Measurements from ENCODE around the gene ERG.

The ERG gene

GRCh38 chr21:38454702-38455101, 43.6 kb downstream of the ERG start:
- H3K4me3 ChIP-seq (replicated peaks; ENCODE audit: insufficient read depth, low read length) = no peak overlapping the region
- DNase-seq (ENCODE audit: low read depth in 1 of 2, low spot score in 1 of 2) = no peak
- H3K27ac ChIP-seq (replicated peaks) = no peak overlapping the region
- H3K27me3 ChIP-seq (ENCODE audit: insufficient read depth, poor library complexity, severe bottlenecking) = no peaks in the 10 kb centered on the region
- TF ChIP-seq SPI1 (IDR thresholded peaks at IDR 0.05; ENCODE audit: borderline replicate concordance, low read depth) = no peak
- TF ChIP-seq POLR2AphosphoS5 (IDR thresholded peaks at IDR 0.05; ENCODE audit: low read depth) = no peak
- no peak for TF ChIP-seq REST (IDR thresholded peaks at IDR 0.05; ENCODE audit: insufficient replicate concordance, low read depth)
- no peak for TF ChIP-seq CTCF (IDR thresholded peaks at IDR 0.05; ENCODE audit: insufficient read depth, low read length)
- TF ChIP-seq GABPA (IDR thresholded peaks at IDR 0.05; ENCODE audit: low read depth) = no peak

DNA sequence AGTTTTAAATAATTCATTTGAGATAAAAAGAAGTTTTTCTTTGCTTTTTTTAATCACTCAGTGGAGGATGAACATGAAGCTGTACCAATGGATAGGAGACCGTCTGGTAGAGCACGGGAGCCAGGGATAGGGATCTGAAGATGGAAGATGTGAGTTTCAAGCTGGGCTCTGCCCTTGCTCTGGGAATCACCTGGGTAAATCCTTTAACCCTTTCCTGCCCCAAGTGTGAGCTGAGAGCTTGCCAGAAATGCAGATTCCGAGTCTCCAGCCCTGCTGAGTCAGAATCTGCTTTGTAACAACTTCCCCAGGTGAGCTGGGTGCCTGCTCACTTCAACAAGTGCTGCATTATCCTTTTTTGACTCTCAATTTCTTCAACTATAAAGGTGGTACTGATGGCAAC, 44.1 kb downstream of the ERG start:
- Histone ChIP-seq H3K4me3 (replicated peaks; ENCODE audit: insufficient read depth, low read length) (no peak overlapping the region), H3K27me3 (ENCODE audit: insufficient read depth, poor library complexity, severe bottlenecking) (no peaks in the 10 kb centered on the region), H3K27ac (replicated peaks) (no peak overlapping the region)
- no peak for TF ChIP-seq POLR2AphosphoS5 (IDR thresholded peaks at IDR 0.05; ENCODE audit: low read depth)
- TF ChIP-seq GABPA (IDR thresholded peaks at IDR 0.05; ENCODE audit: low read depth) = no peak
- no peak for TF ChIP-seq SPI1 (IDR thresholded peaks at IDR 0.05; ENCODE audit: borderline replicate concordance, low read depth)
- no peak for TF ChIP-seq REST (IDR thresholded peaks at IDR 0.05; ENCODE audit: insufficient replicate concordance, low read depth)
- TF ChIP-seq CTCF (IDR thresholded peaks at IDR 0.05; ENCODE audit: insufficient read depth, low read length) = no peak
- no peak for DNase-seq (ENCODE audit: low read depth in 1 of 2, low spot score in 1 of 2)

DNA sequence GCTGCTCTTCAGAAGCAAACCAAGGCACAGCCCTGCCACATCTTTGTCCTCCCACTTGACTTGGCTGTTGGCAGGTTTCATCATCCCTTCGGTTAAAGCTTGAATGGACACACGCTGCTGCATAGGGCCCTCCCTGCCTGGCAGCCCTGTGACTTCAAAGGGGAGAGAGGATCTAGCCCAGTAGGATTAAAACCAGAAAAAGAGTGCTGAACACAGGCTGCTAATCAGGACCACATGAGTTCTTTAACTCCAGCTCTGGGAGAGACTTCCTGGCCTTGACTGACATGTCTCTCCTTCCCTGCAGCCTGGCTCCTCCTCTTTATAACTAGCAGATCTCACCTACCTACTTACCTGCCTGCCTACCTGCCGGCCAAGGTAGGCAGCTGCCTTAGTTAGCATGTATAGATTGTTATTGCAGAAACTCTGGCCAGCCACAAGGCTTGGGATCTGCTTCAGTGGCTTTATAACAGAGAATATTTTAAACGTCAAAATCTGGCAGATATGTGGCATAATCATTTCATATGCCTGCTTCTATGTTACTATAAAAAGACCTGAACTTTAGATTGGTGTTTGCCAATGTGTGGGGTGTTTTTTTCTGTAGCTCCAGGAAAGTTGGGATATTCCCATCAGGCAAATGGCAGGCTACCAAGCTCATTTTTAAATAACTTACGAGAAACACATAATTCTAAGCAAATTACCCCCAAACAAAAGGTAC, 49.4 kb downstream of the ERG start:
- Histone ChIP-seq H3K27ac (replicated peaks) (peak overlapping the region; percentile 43), H3K27me3 (ENCODE audit: insufficient read depth, poor library complexity, severe bottlenecking) (no peaks in the 10 kb centered on the region), H3K4me3 (replicated peaks; ENCODE audit: insufficient read depth, low read length) (no peak overlapping the region)
- DNase-seq (ENCODE audit: low read depth in 1 of 2, low spot score in 1 of 2) = peak in 1 of 2 experiments; percentile 58
- TF ChIP-seq GABPA (IDR thresholded peaks at IDR 0.05; ENCODE audit: low read depth) (no peak), SPI1 (IDR thresholded peaks at IDR 0.05; ENCODE audit: borderline replicate concordance, low read depth) (no peak), POLR2AphosphoS5 (IDR thresholded peaks at IDR 0.05; ENCODE audit: low read depth) (no peak), REST (IDR thresholded peaks at IDR 0.05; ENCODE audit: insufficient replicate concordance, low read depth) (no peak), CTCF (IDR thresholded peaks at IDR 0.05; ENCODE audit: insufficient read depth, low read length) (no peak)

All from HL-60 (cell line).